SU-DHL-6 (cell line): ENCODE data around the gene CBX5.
"Not testable (repeated sequence)": the region's sequence is repeated elsewhere in the genome, so short reads cannot be mapped to it uniquely, and the experiment has no call there.

ENCODE experiments used
- H2AFZ ChIP-seq: fragments of 200-600 bp; sonication (generic); 2 replicates; pipeline ENCODE4 v1.6.1; 2014; ENCODE audit warnings: low read depth, mild to moderate bottlenecking, moderate library complexity, mixed read lengths, antibody characterized with exemption, low read length; ENCODE audit not compliant: severe bottlenecking
- H3F3A ChIP-seq: fragments of 200-600 bp; shearing (Covaris generic); 2 replicates; pipeline ENCODE4 v1.6.0; 2016; ENCODE audit warnings: antibody characterized with exemption, mild to moderate bottlenecking; ENCODE audit not compliant: insufficient read depth
- H3K27ac ChIP-seq: fragments of 200-600 bp; sonication (generic); 2 replicates; pipeline ENCODE4 v1.5.1; 2016; ENCODE audit warnings: low read depth, mild to moderate bottlenecking, low read length, moderate library complexity, mixed read lengths
- H3K27me3 ChIP-seq: fragments of 200-600 bp; sonication (generic), shearing (Covaris generic); 2 replicates; pipeline ENCODE4 v1.6.0; 2014; ENCODE audit warnings: mild to moderate bottlenecking, low read length
- H3K36me3 ChIP-seq: fragments of 200-600 bp; sonication (generic); 2 replicates; pipeline ENCODE4 v1.6.1; 2014; ENCODE audit warnings: mild to moderate bottlenecking, low read length, mixed read lengths
- H3K4me2 ChIP-seq: fragments of 300-600, 200-600 bp; shearing (Covaris generic), sonication (generic); 2 replicates; pipeline ENCODE4 v1.6.0; 2014; ENCODE audit warnings: low read length, low read depth, mild to moderate bottlenecking; ENCODE audit not compliant: poor library complexity, severe bottlenecking
- H3K4me3 ChIP-seq: fragments of 200-600 bp; sonication (generic); 2 replicates; pipeline ENCODE4 v1.5.1; 2014; ENCODE audit warnings: antibody characterized with exemption, low read length, mild to moderate bottlenecking, mixed read lengths; ENCODE audit not compliant: insufficient read depth, poor library complexity, severe bottlenecking
- H3K79me2 ChIP-seq: fragments of 200-600 bp; sonication (generic); 2 replicates; pipeline ENCODE4 v1.6.1; 2014; ENCODE audit warnings: mild to moderate bottlenecking, low read length, moderate library complexity; ENCODE audit not compliant: insufficient read depth
- H3K9ac ChIP-seq: fragments of 200-600 bp; sonication (generic); 2 replicates; pipeline ENCODE4 v1.7.0; 2014; ENCODE audit warnings: mild to moderate bottlenecking, low read length
- H3K9me2 ChIP-seq: fragments of 200-600 bp; sonication (generic); replicated peaks from 2 replicates; pipeline ENCODE4 v1.6.1; 2014; ENCODE audit warnings: low read length; ENCODE audit not compliant: insufficient read depth
- H3K9me3 ChIP-seq: fragments of 200-600 bp; sonication (generic); 2 replicates; pipeline ENCODE4 v1.6.1; 2014; ENCODE audit warnings: low read length, mixed read lengths; ENCODE audit not compliant: insufficient read depth
- H4K20me1 ChIP-seq: fragments of 200-600 bp; sonication (generic); 2 replicates; pipeline ENCODE4 v1.6.1; 2014; ENCODE audit warnings: low read depth, mild to moderate bottlenecking, antibody characterized with exemption, low read length, moderate library complexity, mixed read lengths
- CTCF ChIP-seq: fragments of 200-600 bp; sonication (generic); IDR thresholded peaks from one replicate; pipeline ENCODE4 v1.5.1; 2017; ENCODE audit warnings: antibody characterized with exemption, mild to moderate bottlenecking, low read length, moderate library complexity; ENCODE audit not compliant: insufficient read depth, poor library complexity, severe bottlenecking
- EZH2phosphoT487 ChIP-seq: fragments of 200-600 bp; sonication (generic), shearing (Covaris generic); conservative IDR thresholded peaks from 2 replicates; pipeline ENCODE4 v1.6.1; 2018; ENCODE audit warnings: mild to moderate bottlenecking, antibody characterized with exemption, low read length, moderate library complexity, mixed read lengths

Gene CBX5

GRCh38 chr12:54324617-54325441 lies 44.9 kb upstream of the CBX5 start, which contains the start of gene COPZ1:
Gene COPZ1 (plus strand): TSS chr12:54325131. CDS start chr12:54325164, 33 bp downstream.
- Histone ChIP-seq H3K9me3 (no peaks in the 10 kb centered on the region), H3K36me3 (no peaks in the 10 kb centered on the region), H2AFZ (peak within 1 kb of the TSS; percentile 100), H3K9ac (peak within 1 kb of the TSS; percentile 69), H4K20me1 (no peaks in the 10 kb centered on the region), H3K27ac (no peak within 1 kb of the TSS), H3F3A (no peaks in the 10 kb centered on the region), H3K4me3 (peak within 1 kb of the TSS; percentile 79), H3K27me3 (no peaks in the 10 kb centered on the region), H3K9me2 (no peaks in the 10 kb centered on the region), H3K4me2 (peak within 1 kb of the TSS; percentile 100), H3K79me2 (peaks cover 11% of the 10 kb centered on the region)
- TF ChIP-seq CTCF (peak; percentile 78), EZH2phosphoT487 (no peak)

GRCh38 chr12:54321363-54321762 lies 41.4 kb upstream of the CBX5 start:
- Histone ChIP-seq H3K36me3 (no peaks in the 10 kb centered on the region), H3K9me3 (no peaks in the 10 kb centered on the region), H3K4me2 (no peak overlapping the region), H2AFZ (no peak overlapping the region), H3K9me2 (no peaks in the 10 kb centered on the region), H3K79me2 (peaks cover 7% of the 10 kb centered on the region), H3F3A (no peaks in the 10 kb centered on the region), H3K9ac (no peak overlapping the region), H3K27me3 (no peaks in the 10 kb centered on the region), H3K27ac (no peak overlapping the region), H3K4me3 (no peak overlapping the region), H4K20me1 (no peaks in the 10 kb centered on the region)
- TF ChIP-seq EZH2phosphoT487, result no peak
- no peak for TF ChIP-seq CTCF

DNA sequence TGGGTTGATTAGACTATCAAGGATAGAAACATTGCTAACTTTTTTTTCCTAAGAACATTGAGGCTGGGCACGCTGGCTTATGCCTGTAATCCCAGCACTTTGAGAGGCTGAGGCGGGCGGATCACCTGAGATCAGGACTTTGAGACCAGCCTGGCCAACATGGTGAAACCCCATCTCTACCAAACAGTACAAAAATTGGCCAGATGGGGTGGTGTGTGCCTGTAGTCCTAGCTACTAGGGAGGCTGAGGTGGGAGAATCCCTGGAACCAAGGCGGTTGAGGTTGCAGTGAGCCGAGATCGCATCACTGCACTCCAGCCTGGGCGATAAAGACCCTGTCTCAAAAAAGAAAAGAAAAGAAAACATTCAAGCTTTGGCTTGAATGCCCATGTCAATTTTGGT lies 32.4 kb upstream of the CBX5 start:
- H4K20me1 ChIP-seq, H3K9me3 ChIP-seq, H3K9ac ChIP-seq, H3K79me2 ChIP-seq, H2AFZ ChIP-seq, H3K4me2 ChIP-seq, H3K36me3 ChIP-seq, H3F3A ChIP-seq, H3K27ac ChIP-seq, H3K27me3 ChIP-seq, H3K4me3 ChIP-seq, H3K9me2 ChIP-seq: not testable (repeated sequence)

DNA sequence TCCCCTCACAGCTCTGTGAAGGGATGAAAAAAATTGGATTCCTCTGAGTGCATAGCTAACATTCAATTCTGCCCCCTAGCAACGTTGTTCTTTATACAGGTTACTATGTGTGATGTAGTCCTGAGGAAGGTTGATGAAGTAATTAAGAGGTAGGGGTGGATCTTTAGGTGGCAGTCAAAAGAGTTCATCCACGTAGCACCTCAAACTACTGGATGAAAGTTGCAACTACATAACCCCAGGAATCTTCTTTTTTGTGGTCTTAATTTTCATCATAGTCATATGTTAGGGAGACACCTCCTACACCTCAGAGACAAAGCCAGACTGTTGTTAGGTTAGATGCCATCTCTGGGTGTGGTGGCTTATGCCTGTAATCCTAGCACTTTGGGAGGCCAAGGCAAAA lies 31.1 kb upstream of the CBX5 start:
- Histone ChIP-seq H3K9ac (no peak overlapping the region), H3K4me3 (no peak overlapping the region), H3K27ac (no peak overlapping the region), H3K9me2 (no peaks in the 10 kb centered on the region), H3K9me3 (no peaks in the 10 kb centered on the region), H2AFZ (no peak overlapping the region), H3K36me3 (no peaks in the 10 kb centered on the region), H3F3A (no peaks in the 10 kb centered on the region), H4K20me1 (no peaks in the 10 kb centered on the region), H3K79me2 (no peaks in the 10 kb centered on the region), H3K27me3 (no peaks in the 10 kb centered on the region), H3K4me2 (no peak overlapping the region)
- TF ChIP-seq EZH2phosphoT487, result no peak
- no peak for TF ChIP-seq CTCF
